Spleen (tissue), 3 donors: ENCODE results near the gene WDFY2.

Experiments used
- POLR2A ChIP-seq, 3 donors: fragments of 450-650 bp; IDR thresholded peaks; one replicate each; pipeline ENCODE4 v1.5.1; 2017; ENCODE audit warnings: antibody characterized with exemption in 3 of 3, mild to moderate bottlenecking in 1 of 3
- POLR2AphosphoS5 ChIP-seq, 3 donors: sonication (generic); formaldehyde crosslinking; IDR thresholded peaks; one replicate each; pipeline ENCODE4 v1.5.1; 2017; ENCODE audit warnings: antibody characterized with exemption in 3 of 3

DNA sequence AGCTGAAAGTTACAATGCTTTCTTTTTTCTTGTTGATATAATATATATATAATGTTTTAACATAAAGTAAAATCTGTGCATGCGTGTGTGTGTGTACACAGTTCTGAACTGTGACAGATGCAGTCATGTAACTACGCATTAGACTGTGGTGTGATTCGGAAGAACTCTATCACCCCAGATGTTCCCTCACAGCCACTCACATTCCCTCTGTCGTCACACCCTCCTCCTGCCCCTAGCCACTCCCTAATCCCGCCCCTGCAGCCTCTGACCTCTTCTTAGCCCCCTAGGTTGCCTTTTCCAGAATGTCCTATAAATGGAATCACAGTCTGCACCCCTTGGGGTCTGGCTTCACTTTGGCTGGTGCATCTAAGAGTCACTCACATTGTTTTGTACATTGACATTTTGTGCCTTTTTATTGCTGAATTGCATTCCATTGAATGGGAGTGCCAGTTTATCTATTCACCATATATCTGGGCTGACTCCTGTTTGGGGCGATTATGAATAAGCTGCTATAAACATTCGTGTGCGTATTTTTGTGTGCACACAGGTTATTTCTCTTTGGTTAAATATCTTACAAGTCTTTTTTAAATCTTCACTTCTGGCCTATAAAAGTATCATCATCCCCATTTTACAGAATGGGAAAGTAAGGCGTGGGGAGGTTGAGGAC is 199.3 kb downstream of the WDFY2 start:
- no peak for TF ChIP-seq POLR2A (IDR thresholded peaks at IDR 0.05)
- no peak for TF ChIP-seq POLR2AphosphoS5 (IDR thresholded peaks at IDR 0.05)
